Stimulated activated CD8-positive, alpha-beta memory T cell treated with anti-CD3 and anti-CD28 coated beads, Interleukin-4, amount 100 ng/mL, for 48 hours (primary cell): ENCODE measurements around the gene EVA1B.
A peak's percentile ranks its signal among the peaks of the same experiment; 100 is the strongest.

Experiments used
- DNase-seq: peaks from one replicate; pipeline ENCODE4 v3.0.0-alpha.2; 2020

The EVA1B gene, protein sequence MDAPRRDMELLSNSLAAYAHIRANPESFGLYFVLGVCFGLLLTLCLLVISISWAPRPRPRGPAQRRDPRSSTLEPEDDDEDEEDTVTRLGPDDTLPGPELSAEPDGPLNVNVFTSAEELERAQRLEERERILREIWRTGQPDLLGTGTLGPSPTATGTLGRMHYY

DNA sequence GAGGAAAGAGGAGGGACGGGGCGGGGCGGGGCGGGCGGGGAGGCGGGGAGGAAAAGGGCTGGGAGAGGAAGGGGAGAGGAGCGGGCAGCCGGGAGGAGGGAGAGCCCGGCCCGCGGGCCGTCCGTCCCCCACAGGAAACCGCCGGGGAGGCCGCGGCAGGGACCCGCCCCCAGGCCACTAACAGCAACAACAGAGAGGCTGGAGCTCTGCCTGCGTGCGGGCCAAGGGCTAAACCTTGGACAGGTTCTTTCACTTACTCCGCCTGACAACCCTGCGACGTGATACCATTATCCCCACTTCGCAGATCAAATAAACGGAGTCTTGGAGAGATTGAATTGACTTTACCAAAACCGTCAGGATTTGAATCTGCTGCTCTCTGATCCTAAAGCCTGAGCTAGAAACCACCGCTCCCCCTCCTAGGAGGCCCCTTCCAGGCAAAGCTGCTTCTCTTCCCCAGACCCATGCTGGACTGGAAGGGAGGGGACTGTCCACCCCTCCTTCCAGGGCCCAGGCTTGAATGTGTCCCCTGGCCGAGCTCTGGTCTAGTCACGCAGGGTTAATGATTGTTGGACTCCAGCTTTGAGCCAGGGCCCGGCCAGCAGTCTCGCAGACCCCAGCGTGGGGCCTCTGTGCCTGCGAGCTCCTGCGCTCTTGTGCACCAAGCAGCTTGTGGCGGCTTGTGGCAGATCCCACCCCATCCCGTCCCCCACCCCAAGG, at the start of gene EVA1B:
Gene EVA1B, minus strand, starts transcription at position 10 of the 717 bp plus-strand sequence. CDS start 608 bp downstream, outside the sequence.
- peak; percentile 69 for DNase-seq

DNA sequence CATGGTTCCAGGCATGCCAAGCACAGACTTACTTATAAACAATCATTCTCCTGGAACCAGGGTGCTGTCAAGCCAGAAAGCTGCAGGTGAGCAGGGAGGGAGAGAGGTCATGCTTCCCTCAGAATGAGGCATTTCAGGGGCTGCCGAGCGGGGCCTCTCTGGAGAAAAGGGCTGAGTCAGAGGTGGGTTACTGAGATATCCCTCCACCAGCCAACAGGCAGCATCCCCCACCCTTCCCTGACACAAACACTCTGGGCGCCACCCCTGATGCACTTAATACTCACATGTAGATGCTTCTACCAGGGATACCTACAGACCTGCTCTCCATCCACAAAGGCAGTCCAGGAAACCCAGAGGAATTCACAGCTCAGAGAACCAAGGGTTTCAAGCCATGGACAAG, 49.2 kb upstream of the EVA1B start:
- DNase-seq = no peak

GRCh38 chr1:36369061-36369861, 45.8 kb upstream of the EVA1B start:
- peak; percentile 95 for DNase-seq

DNA sequence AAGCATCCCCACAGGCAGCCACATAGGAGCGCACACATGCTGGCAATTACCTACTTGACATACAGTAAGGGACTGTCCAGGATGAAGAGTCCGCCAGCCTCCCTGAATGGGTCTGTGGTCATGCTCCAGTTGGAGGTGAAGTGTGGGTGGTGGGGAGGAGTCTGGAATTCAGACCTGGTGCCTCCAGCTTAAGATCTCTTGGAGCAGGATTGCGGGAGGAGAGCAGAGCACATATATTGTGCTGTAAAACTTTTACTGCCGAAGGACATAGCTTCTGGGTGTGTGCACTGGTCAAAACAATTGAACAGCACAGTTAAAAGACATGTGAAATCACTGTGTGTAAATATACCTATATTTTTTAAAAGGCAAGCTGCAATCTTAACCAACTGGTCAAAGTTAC, 44.4 kb upstream of the EVA1B start:
- no peak for DNase-seq

DNA sequence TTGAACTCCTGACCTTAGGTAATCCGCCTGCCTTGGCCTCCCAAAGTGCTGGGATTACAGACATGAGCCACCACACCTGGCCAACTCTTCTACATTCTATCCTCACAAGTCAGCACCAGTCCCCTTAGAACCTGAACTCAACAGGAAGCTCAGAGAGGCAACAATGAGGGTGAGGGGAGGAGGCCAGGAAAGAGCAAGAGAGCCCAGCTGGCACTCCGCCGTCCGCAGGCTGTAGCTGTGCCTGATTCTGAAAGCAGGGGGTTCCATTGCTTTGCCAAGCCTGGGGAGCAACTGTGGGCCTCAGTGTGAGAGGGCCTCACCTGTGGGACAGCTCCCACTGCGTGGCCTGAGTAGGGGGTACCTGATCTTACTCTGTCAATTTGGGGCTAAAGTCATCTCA, 43.6 kb upstream of the EVA1B start:
- no peak for DNase-seq

- DNase-seq = peak; percentile 58
Observed at GRCh38 chr1:36366091-36366661, 42.7 kb upstream of the EVA1B start.

DNA sequence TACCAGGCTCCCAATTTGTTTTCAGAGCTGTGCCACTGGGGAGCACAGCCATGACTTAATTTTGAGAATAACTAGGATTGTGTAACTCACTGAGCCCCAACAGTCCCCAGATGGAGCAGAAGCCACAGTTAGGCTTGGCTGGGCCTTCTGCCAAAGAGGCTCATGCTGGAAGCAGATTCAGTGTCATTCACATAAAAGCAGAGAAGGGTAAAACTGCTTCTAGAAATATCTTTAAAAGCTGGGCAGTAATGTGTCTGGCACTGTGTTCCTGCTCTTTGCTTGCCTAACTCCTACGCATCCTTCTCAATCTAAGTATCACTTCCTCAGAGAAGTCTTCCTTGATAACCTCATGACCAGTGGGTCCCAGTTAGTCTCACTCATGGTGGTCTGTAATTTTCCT, 41.9 kb upstream of the EVA1B start:
- no peak for DNase-seq

GRCh38 chr1:36359911-36360550, 36.6 kb upstream of the EVA1B start:
- no peak for DNase-seq

DNA sequence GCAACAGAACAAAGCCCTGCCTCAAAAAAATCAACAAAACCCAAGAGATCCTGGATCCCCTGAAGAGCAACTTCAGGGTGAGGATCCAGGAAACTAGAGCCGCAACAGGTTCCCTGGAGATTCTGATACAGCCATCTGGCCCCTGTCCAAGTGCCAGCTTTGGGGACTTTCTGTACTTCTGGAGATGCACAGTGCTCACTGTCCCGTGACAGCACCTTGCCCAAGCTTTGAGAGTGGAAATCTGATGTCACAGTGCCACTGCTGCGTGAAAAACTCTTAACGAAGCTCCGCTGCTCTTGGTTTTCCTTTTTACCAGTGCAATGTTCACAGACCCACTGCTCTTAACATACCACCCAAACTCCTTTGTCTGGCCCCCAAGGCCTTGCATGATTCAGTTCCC, 35.9 kb upstream of the EVA1B start:
- DNase-seq = no peak

DNA sequence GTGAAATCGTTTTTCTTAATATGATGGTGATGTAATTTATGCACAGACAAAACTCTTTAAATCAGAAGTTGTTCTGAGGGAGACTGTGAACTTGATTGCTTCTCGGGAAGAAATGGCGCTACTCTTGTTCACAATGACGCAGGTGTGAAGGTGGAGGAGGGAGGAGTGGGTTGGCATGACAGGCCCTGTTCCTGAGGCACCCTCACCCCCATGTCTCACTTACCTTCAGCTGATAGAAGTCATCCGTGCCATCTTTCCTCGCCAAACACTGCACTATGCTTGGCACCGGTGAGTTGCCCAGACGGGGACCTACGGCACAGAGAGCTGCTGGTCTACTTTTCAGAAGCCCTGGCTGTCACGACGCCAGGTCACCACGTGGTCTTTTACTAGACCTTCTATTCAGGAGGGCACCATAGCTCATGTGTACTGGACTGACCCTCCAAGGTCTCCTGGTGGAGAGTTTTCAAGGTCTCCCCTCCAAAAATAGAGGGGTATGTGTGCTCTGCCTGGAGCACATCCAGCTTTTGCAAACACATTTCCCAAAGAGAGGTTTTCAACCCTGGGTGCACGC, 35.2 kb upstream of the EVA1B start:
- DNase-seq = no peak

DNA sequence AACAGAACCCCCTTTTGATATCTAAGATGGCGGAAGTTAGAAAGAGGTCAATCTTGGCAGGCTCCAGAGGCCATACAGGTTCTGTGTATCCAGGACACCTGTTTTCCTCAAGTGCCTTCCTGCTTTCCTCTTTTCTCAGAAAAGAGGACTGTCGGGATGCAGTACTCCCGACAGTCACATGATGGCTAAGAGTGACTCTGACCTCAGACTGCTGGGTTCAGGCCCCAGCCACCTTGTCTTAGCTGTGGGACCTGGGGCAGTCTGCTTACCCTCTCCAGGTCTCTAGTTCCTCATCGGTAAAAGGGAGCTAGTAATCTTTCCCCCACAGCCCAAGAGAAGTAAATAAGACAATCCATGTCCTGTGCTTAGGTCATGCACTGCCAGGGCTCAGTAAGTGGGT, 32.4 kb upstream of the EVA1B start:
- no peak for DNase-seq

- no peak for DNase-seq
Observed at GRCh38 chr1:36354486-36354885, 31.0 kb upstream of the EVA1B start.

- DNase-seq = no peak
Observed at GRCh38 chr1:36352910-36353878, 29.7 kb upstream of the EVA1B start.

DNA sequence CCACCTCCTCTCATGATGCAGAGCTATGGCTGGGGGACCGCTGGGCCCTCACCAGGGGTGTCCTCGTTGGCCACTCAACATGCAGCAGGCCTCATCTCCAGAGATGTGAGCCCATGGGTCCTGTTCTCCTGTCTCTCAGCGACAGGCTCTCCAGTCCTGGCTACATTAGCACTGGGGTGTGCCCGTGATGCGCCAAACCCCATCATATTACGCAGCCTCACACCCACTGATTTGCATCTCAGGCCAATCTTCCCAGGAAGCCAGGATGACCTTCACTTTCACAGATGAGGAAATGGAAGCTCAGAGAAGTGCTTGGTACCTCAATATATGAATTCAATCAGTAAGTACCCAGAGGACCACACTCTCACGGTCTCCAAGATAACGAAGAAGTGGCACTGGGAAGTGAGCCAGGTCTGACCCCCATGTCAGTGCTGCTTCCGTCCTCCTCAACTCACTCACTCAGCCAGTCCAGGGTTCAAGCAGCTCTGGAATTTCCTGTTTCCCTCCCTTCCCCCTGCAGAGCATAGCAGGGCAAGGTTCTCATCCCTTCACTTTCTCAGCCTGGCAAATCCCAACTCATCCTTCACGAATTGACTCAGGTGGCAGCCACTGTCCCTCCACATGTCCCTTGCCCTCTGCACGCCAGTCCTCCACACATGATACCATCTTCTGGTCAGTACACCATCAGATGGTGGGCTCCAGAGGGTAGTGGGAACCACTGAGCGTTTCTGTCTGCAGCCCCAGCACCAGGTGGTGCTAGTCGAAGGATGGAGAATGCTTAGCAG, 28.9 kb upstream of the EVA1B start:
- DNase-seq = no peak

- DNase-seq = no peak
Observed at GRCh38 chr1:36351227-36351977, 28.0 kb upstream of the EVA1B start.

DNA sequence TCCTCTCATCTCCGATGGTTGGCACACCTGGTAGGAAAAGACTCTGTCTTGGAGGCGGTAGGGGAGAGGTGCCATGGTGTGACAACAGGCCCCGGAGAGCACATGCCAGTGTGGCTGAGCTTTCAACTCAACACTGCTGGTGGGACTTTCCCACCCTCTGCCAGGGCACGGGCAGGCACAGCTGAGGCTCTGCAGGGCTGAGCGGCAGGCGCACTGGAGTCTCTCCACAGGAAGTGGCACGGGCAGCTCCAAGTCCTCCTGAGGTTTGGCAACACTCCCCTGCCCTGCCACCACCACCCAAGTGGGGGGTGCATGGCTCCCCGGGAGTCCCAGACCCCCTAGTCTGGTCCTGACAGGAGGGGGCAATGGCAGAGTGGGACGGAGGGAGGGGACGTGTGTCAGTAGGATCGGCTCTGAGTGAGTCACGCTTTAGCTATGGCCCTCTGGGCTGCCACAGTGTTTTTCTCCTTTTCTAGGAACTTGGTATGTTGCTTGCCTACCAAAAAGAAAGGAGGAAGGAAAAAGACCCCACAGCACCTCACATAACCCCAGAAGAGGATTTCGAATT, 27.3 kb upstream of the EVA1B start:
- DNase-seq = peak; percentile 49

DNA sequence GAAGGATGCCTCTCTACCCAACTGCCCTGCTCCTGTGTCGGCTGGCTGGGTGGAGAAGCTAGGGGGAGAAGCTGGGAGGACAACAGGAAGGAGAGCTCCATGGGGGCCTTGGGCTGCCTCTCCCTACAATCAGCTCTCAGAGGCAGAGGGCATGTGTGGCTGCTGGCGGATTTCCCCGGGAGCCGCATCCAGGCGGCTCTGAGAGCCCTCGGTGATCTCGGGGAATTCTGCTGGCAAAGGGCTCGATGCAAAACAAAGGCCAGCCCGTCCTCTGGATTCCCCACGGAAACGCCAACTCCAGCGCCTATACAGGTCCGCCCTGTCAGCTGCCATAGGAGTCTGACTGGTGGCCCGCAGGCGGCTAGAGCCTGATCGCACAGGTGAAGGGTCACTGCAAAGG, 26.4 kb upstream of the EVA1B start:
- DNase-seq = no peak

GRCh38 chr1:36349241-36349671, 25.8 kb upstream of the EVA1B start:
- DNase-seq = no peak

GRCh38 chr1:36346741-36347370, 23.4 kb upstream of the EVA1B start:
- no peak for DNase-seq
